Retinal pigment epithelial cell (primary cell): ENCODE results near the gene MEP1A.
"Not testable (repeated sequence)": the region's sequence is repeated elsewhere in the genome, so short reads cannot be mapped to it uniquely, and the experiment has no call there.

Experiments
- DNase-seq: peaks from one replicate; pipeline ENCODE4 v3.0.0-alpha.2; 2010; ENCODE audit warnings: low read depth
- H3K4me3 ChIP-seq: 2 replicates; pipeline ENCODE4 v1.5.1; 2011; ENCODE audit warnings: mild to moderate bottlenecking, low read length, control low read depth, moderate library complexity
- CTCF ChIP-seq: conservative IDR thresholded peaks from 2 replicates; pipeline ENCODE4 v1.5.1; 2011; ENCODE audit warnings: low read depth, low read length, control low read depth, inconsistent platforms

Gene MEP1A

DNA sequence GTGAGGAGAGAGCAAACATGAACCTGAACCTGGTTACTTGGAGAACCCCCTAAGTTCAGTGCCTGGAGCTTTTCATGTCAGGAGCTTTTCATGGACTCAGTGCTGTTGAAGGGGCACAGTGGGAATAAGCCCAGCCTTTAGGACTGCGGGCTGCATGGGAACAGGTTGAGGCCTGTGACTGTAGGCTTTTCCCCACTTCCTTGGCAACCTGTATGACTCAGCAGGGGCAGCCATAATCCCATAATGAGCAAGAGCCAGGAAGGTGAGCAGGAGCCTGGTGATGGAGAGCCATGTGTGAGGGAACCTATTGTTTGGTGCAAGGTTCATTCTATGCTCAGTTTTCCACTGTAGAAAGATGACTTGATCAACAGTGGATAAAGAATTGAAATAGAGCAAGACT lies 23.4 kb downstream of the MEP1A start:
- H3K4me3 ChIP-seq: no peak overlapping the region
- DNase-seq: peak; percentile 32
- no peak for TF ChIP-seq CTCF

DNA sequence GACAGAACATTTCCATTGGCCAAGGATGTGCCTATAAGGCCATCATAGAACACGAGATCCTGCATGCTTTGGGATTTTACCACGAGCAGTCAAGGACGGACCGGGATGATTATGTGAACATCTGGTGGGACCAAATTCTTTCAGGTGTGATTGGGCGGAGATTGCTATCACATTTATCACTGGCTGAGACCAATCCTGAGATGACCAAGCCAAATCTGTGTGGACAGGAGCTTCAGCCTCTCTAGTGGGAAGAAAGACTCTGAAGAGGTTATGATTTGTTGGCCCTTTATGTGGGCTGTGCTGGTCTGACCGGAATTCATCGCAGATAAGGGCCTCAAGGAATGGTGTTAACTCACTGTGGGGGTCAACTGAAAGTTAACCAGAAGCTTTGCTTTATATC lies 26.4 kb downstream of the MEP1A start:
- DNase-seq: no peak
- no peak for TF ChIP-seq CTCF
- H3K4me3 ChIP-seq: no peak overlapping the region

- TF ChIP-seq CTCF: no peak
- H3K4me3 ChIP-seq: no peak overlapping the region
- no peak for DNase-seq
Measured at GRCh38 chr6:46821458-46821881, 28.3 kb downstream of the MEP1A start.

DNA sequence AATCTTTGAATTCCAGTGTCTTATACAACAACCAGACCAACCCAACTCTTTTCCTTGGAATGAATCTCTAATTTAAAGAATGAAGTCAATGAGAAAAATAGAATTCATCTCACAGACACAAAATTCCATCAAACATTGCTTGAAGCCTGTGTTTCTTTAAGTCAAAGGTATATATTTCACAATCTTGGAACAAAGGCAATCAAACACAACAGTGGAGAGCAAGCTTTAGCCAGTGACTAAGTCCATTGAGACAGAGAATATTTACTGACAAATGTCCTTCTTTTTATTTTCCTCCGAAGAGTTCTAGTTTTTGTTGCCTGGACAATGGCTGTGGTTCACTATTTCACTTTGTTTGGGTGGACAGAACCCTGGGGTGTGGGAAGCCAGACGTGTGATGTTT lies 35.8 kb downstream of the MEP1A start:
- no peak for TF ChIP-seq CTCF
- no peak for DNase-seq
- H3K4me3 ChIP-seq: no peak overlapping the region

GRCh38 chr6:46832816-46833215 lies 39.6 kb downstream of the MEP1A start:
- no peak for TF ChIP-seq CTCF
- DNase-seq: no peak
- no peak overlapping the region for H3K4me3 ChIP-seq

GRCh38 chr6:46834257-46834916 lies 41.2 kb downstream of the MEP1A start:
- DNase-seq, H3K4me3 ChIP-seq: not testable (repeated sequence)

GRCh38 chr6:46834991-46835390 lies 41.8 kb downstream of the MEP1A start:
- not testable (repeated sequence) for DNase-seq, H3K4me3 ChIP-seq

DNA sequence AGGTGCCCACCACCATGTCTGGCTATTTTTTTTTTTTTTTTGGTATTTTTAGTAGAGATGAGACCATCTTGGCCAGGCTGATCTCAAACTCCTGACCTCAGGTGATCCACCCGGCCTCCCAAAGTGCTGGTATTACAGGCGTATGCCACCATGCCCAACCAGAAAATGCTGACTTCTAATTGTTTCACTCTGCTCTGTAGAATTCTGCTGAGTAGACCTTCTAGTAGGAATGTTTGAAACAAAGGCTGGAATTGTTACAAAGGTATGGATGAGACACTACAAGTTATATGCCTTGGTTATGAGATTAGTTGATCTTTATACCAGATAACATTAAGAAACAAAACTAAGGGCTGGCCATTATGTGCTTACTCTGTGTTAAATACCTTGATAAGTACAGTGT lies 44.8 kb downstream of the MEP1A start:
- H3K4me3 ChIP-seq: no peak overlapping the region
- no peak for DNase-seq
- no peak for TF ChIP-seq CTCF

- not testable (repeated sequence) for DNase-seq, H3K4me3 ChIP-seq
Measured at GRCh38 chr6:46842252-46842846, 49.2 kb downstream of the MEP1A start.
